Activated T-helper 1 cell treated with anti-CD3 and anti-CD28 coated beads, Interleukin-2, amount 50 U/mL, for 16 hours (primary cell): Measurements from ENCODE around the gene ADCY2.

Source experiments
- DNase-seq, 2 donors: peaks; one replicate each; pipeline ENCODE4 v3.0.0-alpha.2; 2020; ENCODE audit warnings: low read depth in 1 of 2, low spot score in 1 of 2

Gene ADCY2

DNA sequence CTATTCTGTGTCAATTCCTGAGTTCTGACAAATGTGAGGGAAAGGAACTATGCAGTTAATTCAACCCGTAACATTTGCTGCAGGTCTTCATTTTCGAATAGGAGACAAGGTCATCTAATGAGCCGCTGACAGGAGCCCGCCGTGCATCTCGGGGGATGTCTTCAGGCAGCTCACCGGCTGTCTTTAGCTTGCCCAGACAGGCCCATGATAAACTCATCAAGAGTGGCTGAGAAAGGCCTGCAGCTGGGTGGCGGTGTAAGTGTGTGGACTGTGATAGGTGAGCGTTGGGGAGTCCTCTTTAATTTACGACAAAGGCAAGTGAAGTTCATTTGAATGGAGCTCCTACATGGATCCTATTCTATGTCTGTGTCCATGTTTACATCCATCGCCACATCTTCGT is 190.5 kb downstream of the ADCY2 start:
- no peak for DNase-seq

DNA sequence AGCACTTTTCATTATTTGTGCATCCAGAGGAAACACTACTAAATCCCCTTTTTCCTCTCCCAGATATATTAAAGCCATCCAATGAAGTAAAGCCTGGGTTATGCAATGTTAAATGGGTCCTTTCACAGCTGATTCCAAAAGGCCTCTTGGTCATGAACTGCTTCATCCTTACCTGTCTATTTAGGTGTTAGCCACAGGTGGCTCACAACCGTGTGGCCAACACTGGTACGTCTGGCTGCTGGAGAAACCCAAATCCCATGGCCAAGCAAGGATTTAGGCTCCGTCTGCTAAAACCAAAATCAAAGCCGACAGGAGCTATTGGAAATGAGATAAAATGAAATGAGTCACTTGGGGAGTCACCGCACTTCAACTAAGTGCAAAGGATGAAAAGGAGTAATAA is 193.9 kb downstream of the ADCY2 start:
- no peak for DNase-seq

DNA sequence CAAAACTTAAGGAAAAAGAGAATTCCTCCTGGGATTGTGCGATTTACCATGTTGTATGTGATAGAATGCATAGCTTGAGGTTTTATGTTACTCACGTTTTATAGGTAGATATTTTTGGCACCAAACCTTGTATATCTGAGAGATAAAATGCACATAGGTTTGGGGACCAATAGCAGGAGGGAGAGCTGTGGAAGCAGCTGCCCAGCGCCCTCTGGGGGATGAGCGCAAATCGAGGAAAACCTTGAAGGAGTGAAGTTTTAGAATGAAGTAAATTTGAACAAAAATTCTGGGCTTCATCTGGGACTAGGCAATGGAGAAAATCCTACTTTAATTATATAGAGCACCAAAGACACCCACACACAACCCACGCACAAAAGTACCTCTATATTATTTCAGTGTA is 197.0 kb downstream of the ADCY2 start:
- no peak for DNase-seq

DNA sequence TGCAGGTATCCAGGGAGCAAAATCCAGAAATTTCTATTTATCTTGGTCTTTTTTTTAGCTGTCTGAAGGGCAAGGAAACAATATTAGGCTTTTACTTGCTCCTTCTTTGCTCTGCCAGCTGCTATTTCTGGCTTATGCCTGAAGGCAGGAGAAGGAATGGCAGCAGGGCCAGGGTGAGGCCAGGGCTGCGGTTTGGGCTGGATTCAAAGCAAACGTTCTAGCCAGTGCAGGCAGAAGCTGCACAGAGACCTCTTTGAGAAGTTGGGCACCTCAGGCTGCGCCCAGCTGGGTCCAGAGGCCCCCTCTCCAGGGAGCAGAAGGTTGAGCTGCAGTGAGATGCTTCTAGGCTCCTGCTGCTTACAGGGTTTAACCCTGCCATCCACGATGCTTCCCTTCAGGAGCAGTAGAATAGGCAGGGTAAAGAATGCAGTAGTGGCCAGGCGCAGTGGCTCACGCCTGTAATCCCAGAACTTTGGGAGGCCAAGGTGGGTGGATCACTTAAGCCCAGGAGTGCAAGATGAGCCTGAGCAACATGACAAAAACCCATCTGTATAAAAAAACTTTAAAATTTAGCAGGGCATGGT is 201.2 kb downstream of the ADCY2 start:
- no peak for DNase-seq

DNA sequence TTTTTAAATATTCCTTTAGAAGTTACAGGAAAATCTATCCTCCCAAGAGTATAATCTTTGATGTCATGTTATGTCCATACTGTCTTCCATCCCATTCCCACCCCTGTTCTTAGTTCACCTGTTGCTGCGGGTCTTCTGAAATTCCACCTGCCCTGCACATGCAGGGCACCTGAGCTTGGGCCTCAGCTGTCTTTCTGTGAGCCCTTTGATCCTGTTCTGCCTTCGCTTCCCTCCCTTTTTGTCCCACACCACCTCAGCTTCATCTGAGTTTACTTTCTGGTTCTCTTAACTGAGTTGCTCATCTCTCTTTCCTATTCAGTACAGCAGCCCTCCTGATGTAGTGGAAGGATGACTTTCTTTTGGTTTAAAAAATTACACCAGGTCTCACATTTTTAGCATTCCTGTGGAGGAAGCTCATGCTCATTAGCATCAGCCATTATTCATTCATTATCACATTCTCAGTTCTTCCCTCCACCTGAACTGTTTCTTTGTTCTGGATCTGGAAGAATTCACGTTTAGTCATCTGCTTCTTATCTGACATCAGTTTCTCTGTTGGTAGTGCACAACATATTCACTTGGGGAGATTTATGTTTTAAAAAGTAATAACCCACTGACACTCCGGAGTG is 211.0 kb downstream of the ADCY2 start:
- DNase-seq = no peak

DNA sequence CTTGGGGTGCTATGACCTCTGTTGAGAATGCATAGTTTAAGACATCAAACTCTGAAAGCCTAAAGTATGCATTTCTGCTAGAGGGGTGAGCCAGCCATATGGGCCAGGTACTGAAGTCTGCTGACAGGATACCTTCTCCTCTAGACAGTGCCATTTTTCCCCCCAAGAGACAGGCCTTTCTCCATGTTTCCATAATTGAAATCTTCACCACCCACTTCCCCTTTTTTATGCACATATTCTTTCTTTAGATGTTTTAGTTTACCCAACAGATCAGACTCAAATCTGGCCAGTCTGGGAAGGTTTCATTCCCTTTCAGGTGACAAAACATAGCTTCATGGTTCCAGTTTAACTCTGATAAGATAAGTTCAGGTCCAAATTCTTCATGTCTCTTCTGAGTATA is 212.8 kb downstream of the ADCY2 start:
- DNase-seq = no peak

DNA sequence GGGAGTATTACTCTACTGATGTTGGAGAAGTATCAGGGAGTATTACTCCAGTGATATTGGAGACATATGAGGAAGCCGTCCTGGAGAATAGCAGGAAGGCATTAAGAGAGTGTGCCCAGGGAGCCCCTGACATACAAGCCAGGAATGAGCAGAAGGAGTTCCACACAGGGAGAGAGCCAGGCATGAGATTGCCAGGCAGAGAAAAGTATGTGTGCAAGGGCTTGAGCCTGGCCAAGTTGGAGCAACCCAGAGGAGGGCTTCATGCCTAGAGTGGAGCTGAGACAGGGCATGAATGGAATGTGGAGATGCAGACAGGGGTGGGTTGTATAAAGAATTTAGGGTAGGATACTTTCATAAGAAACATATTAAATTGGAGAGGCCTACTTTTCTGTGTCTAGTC is 213.8 kb downstream of the ADCY2 start:
- DNase-seq = no peak

DNA sequence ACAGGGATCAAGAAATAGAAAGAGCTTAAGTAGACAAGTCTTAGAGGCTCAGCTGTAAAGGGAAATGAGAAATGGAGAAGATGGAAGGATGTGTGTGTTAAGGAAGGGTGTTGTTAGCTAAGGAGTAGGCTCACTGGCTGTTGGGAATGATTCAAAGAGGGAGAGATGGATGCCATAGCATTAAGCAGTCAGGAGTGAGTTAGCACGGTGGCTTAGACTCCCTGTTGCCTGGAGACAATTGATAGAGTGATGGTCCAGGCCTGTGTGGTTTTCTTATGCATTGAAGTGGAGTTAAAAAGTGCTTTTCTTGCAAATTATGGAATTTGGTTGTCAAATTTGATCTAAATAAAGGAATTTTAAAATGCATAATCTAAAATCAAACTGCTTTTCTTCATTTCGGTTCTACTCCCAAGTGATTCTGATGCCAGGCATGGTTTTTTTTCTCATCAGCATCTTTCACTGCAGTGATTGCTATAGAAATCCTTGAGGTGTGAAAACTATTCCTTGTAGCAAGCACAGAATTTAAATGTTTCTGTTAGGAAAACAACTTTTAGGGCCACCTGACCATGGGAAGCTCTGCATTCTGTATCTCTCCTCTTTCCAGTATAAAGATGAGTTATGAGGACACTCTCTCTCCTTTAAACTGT is 214.7 kb downstream of the ADCY2 start:
- no peak for DNase-seq

DNA sequence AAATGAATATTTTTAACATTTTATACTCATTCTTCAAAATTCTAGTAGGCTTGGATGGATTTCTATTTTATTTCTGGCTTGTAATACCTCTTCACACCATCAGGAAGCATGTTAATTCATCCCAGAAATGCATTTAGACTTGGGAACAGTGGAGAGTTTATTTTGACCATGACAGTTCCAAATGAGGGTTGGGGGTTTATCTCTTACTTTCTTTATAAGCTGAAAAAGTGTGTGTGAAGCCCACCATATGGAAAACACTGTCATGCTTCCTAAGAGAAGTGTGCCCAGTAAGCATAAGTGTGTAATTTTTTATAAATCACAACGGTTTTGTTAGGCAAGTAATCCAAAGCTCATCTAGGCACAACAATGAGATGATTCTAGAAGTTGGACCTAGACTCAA is 215.6 kb downstream of the ADCY2 start:
- no peak for DNase-seq

GRCh38 chr5:7615566-7616061 is 219.7 kb downstream of the ADCY2 start:
- DNase-seq = no peak

DNA sequence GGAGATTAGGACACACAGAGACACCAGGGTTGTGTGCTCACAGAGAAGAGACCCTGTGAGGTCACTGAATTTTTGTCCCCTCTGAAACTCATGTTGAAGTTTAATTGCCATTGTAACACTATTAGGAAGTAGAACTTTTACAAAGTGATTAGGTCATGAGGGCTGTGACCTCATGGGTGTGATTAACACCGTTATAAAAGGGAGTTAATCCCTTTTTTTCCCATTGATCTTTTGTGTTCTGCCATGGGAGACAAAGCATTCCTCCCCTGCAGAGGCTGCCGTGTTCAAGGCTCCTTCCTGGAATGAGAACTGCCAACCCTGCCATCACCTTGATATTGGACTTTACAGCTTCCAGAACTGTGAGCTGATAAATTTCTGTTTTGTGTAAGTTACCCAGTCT is 221.0 kb downstream of the ADCY2 start:
- DNase-seq = no peak

- DNase-seq = no peak
These were observed 226.6 kb downstream of the ADCY2 start for GRCh38 chr5:7622498-7622897.

GRCh38 chr5:7625740-7626139 is 229.8 kb downstream of the ADCY2 start:
- no peak for DNase-seq

- DNase-seq = no peak
These were observed 232.3 kb downstream of the ADCY2 start for GRCh38 chr5:7628248-7628647.

DNA sequence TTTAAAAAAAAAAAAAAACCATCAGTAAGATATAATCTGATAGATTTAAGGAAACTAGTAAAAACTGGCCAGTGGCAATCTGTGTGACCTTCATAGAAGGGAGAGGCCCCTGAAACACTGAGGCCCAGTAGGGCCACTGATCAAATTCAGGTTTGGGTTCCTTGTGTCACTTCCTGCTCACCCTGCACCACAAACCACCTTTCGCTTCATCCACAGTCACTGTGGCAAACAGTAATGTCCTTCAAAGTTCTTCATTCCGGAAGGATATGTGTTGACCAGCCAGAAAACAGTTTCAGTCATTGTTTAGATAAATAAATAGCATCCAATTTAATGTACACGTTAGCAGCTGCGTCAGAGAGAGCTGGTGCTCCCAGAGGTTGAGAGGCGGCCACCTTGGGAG is 232.9 kb downstream of the ADCY2 start:
- no peak for DNase-seq

GRCh38 chr5:7629561-7629960 is 233.6 kb downstream of the ADCY2 start:
- no peak for DNase-seq

- DNase-seq = no peak
These were observed 238.9 kb downstream of the ADCY2 start for GRCh38 chr5:7634837-7635236.

- no peak for DNase-seq
These were observed 242.5 kb downstream of the ADCY2 start for GRCh38 chr5:7638456-7638855.

DNA sequence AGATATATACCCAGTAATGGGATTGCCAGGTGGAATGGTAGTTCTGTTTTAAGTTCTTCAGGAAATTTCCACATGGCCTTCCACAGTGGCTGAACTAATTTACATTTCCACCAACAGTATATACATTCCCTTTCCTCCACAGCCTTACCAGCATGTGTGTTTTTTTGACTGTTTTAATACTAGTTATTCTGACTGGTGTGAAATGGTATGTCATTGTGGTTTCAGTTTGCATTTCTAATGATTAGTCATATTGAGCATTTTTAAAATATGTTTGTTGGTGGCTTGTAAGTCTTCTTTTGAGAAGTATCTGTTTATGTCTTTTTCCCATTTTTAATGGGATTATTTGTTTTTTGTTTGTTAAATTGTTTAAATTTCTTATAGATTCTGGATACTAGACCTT is 246.1 kb downstream of the ADCY2 start:
- no peak for DNase-seq

DNA sequence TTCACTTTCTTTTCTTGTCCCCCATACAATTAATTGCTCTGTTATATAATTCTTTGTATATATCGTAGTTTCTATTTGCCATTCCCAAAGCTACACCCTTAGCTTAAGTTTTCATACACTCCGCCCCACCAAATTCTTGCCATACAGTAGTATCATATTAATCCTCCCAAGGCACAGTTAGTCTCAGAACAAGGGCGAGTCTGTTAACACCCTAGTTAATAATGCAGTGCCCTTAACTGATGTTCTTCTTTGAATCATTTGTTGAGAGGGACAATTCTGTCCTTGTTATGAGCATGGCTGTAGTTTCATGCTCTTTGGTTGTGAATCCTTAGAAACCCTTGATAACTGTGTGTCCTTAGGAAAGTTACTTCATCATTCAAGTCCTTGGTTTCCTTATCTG is 248.8 kb downstream of the ADCY2 start:
- DNase-seq = no peak

GRCh38 chr5:7650755-7651154 is 254.8 kb downstream of the ADCY2 start:
- no peak for DNase-seq

DNA sequence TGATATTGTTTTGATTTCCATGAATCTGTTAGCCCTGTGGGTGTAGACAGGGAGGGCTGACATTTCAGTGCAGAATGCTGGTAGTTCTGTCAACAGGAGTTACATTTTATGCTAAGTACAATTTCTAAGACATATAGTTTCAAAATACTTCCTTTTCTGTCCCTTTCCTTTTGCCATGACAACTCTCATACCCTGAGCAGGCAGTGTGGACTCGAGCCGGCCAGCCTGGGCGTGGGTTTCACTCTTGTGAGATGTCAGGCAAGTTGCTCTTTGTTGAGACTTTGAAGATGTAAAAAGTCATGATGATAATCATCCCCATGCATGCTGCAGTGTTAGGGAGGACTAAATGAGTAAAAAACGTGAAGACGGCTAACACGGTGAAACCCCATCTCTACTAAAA is 257.1 kb downstream of the ADCY2 start:
- no peak for DNase-seq

DNA sequence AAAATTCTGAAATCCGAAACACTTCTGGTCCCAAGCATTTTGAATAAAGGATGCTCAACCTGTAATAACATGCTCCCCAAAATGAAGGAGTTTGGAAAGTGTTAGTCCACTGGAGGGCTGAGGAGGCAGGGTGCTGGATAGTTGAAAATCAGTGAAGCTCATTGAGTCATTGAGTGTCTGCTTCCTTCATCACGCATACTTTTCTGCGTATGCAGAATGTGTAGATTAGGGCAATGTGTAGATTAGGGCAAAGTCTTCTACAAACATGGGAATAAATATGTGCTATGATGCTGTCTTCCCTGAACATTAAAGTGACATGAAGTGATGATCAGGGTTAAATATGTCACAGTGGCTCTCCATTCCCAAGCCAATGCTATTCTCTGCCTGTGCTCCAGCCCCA is 261.2 kb downstream of the ADCY2 start:
- DNase-seq = no peak
